Common myeloid progenitor, CD34-positive (primary cell): ENCODE results near the gene FBXO21.

Experiments
- CTCF ChIA-PET: fragments of 350-600 bp; sonication (Branson Sonifier 250); formaldehyde crosslinking; loops from one replicate; lab custom pipeline; 2021; ENCODE audit warnings: antibody characterized with exemption; lab: Charles Lee
- POLR2A ChIA-PET: fragments of 350-600 bp; sonication (Branson Sonifier 250); formaldehyde crosslinking; loops from one replicate; lab custom pipeline; 2021; ENCODE audit warnings: antibody characterized with exemption; lab: Charles Lee
- DNase-seq, 3 donors: peaks; one replicate each; pipeline versions ENCODE4 v3.0.0 to v3.0.0-alpha.2; 2013
- H3K27ac ChIP-seq, 2 experiments: 1 replicate in 1 of 2; 2 replicates in 1 of 2; pipeline ENCODE4 v1.7.0; 2013; ENCODE audit warnings: inconsistent platforms in 2 of 2, low read length in 2 of 2, mild to moderate bottlenecking in 2 of 2, low read depth in 1 of 2, moderate library complexity in 1 of 2; ENCODE audit not compliant: severe bottlenecking in 2 of 2, insufficient read depth in 1 of 2, poor library complexity in 1 of 2
- H3K27me3 ChIP-seq, 5 experiments: replicated peaks in 2 of 5; 1 replicate in 3 of 5; 2 replicates in 2 of 5; pipeline versions ENCODE4 v1.6.1 to v1.7.0; 2013; ENCODE audit warnings: low read length in 4 of 5, mild to moderate bottlenecking in 2 of 5, moderate library complexity in 2 of 5, inconsistent platforms in 1 of 5; ENCODE audit not compliant: insufficient read depth in 5 of 5, control insufficient read depth in 4 of 5
- H3K36me3 ChIP-seq, 4 experiments: 1 replicate in 2 of 4; 2 replicates in 2 of 4; pipeline versions ENCODE4 v1.6.1 to v1.7.0; 2013; ENCODE audit warnings: low read length in 3 of 4, control low read depth in 1 of 4, mild to moderate bottlenecking in 1 of 4; ENCODE audit not compliant: control insufficient read depth in 4 of 4, insufficient read depth in 4 of 4
- H3K4me1 ChIP-seq, 4 experiments: 1 replicate in 3 of 4; 2 replicates in 1 of 4; pipeline versions ENCODE4 v1.6.1 to v1.7.1; 2013; ENCODE audit warnings: low read length in 3 of 4, mild to moderate bottlenecking in 3 of 4, control low read depth in 1 of 4, inconsistent platforms in 1 of 4, moderate library complexity in 1 of 4; ENCODE audit not compliant: control insufficient read depth in 4 of 4, insufficient read depth in 4 of 4; ENCODE audit errors: control extremely low read depth in 1 of 4
- H3K4me3 ChIP-seq, 7 experiments: 1 replicate in 4 of 7; 2 replicates in 3 of 7; pipeline versions ENCODE4 v1.5.1 to v1.7.0; 2013; ENCODE audit warnings: mild to moderate bottlenecking in 7 of 7, low read length in 6 of 7, moderate library complexity in 6 of 7, inconsistent platforms in 2 of 7, low read depth in 2 of 7, control low read depth in 1 of 7; ENCODE audit not compliant: insufficient read depth in 4 of 7, control insufficient read depth in 1 of 7; ENCODE audit errors: extremely low read depth in 1 of 7
- H3K9me3 ChIP-seq, 5 experiments: 1 replicate in 4 of 5; 2 replicates in 1 of 5; pipeline versions ENCODE4 v1.6.1 to v1.7.1; 2013; ENCODE audit warnings: low read length in 4 of 5, mild to moderate bottlenecking in 2 of 5, inconsistent platforms in 1 of 5, low read depth in 1 of 5, moderate library complexity in 1 of 5; ENCODE audit not compliant: control insufficient read depth in 4 of 5, insufficient read depth in 2 of 5; ENCODE audit errors: control extremely low read depth in 1 of 5
- WGBS: methylation state at CpG from one replicate; pipeline ENCODE4 v1.1.5; 2013; ENCODE audit not compliant: insufficient coverage; 5-methylcytosine and 5-hydroxymethylcytosine counted together

Gene FBXO21

DNA sequence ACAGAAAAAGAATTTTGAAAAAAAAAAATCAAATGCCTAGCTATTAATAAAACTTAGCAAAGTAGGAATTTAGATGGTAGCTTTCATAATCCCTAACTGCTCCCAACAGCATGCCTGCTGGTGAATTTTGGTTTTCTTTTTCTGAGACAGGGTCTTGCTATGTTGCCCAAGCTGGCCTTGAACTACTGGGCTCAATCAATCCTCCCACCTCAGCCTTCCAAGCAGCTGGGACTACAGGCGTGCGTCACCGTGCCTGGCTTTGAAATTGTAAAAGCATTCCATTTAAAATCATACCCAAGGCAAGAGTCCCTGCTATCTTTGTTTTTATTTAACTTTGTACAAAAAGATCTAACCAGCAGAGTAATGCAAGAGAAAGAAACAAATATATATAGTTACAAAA, 20.7 kb downstream of the FBXO21 start:
- Histone ChIP-seq H3K36me3 (peaks cover 28 to 76% (median 44%) of the 10 kb centered on the region in 4 experiments), H3K9me3 (no peaks in the 10 kb centered on the region), H3K27ac (no peak overlapping the region), H3K4me1 (peaks cover 0 to 9% (median 0%) of the 10 kb centered on the region in 4 experiments), H3K27me3 (no peaks in the 10 kb centered on the region), H3K4me3 (no peak overlapping the region)
- no peak for DNase-seq
- POLR2A ChIA-PET = no interaction called here
- no CpG with 5 or more reads among the region's 3 CpGs for WGBS
- CTCF ChIA-PET = interaction anchor here (1.3 kb wide), 1 partner anchor 143 kb away, joined by 3 read pairs; no protein-coding TSS in a partner anchor

DNA sequence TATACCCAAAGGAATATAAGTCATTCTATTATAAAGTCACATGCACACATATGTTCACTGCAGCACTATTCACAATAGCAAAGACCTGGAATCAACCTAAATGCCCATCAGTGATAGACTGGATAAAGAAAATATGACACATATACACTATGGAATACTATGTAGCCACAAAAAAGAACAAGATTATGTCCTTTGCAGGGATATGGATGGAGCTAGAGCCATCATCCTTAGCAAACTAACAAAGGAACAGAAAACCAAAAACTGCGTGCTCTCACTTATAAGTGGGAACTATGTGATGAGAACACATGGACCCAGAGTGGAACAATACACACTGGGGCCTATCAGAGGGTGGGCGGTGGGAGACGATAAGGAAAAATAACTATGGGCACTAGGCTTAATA, 21.3 kb downstream of the FBXO21 start:
- H3K9me3 ChIP-seq = no peaks in the 10 kb centered on the region
- 100% methylated on average over 1 of the region's 3 CpGs for WGBS
- H3K4me3 ChIP-seq = no peak overlapping the region
- H3K27ac ChIP-seq = no peak overlapping the region
- no peaks in the 10 kb centered on the region for H3K27me3 ChIP-seq
- DNase-seq = no peak
- ChIA-PET CTCF (interaction anchor here (1.3 kb wide), 1 partner anchor 142 kb away, joined by 3 read pairs; no protein-coding TSS in a partner anchor), POLR2A (no interaction called here)
- peaks cover 0 to 11% (median 0%) of the 10 kb centered on the region in 4 experiments for H3K4me1 ChIP-seq
- peaks cover 23 to 76% (median 38%) of the 10 kb centered on the region in 4 experiments for H3K36me3 ChIP-seq

DNA sequence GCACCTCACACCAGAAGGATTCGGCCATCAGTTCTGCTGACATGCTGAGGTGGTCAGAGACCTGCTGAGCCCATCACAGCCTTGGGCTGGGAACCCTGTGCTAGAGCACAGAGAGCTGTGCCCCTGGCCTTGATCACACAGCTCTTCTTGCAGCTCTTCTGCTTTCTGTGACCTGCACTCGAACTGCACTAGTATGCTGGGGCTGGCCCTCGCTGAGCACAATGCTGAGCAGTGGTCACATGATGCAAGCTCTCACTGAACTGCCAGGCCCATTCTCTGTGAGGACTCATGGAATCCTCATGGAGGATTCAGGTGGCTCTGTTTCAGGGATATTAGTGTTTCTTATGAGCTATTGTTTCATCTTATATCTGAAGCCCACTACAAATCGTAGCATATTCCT, 22.5 kb downstream of the FBXO21 start:
- Histone ChIP-seq H3K36me3 (peaks cover 22 to 72% (median 33%) of the 10 kb centered on the region in 4 experiments), H3K4me3 (no peak overlapping the region), H3K27me3 (no peaks in the 10 kb centered on the region), H3K9me3 (no peaks in the 10 kb centered on the region), H3K4me1 (peaks cover 0 to 11% (median 0%) of the 10 kb centered on the region in 4 experiments), H3K27ac (no peak overlapping the region)
- POLR2A ChIA-PET = no interaction called here
- DNase-seq = no peak
- WGBS = 96% methylated on average over 3 of the region's 4 CpGs
- CTCF ChIA-PET = interaction anchor here (0.9 to 1.6 kb wide), 2 partner anchors 10 to 13 kb away, joined by 5 to 8 read pairs; no protein-coding TSS in a partner anchor

DNA sequence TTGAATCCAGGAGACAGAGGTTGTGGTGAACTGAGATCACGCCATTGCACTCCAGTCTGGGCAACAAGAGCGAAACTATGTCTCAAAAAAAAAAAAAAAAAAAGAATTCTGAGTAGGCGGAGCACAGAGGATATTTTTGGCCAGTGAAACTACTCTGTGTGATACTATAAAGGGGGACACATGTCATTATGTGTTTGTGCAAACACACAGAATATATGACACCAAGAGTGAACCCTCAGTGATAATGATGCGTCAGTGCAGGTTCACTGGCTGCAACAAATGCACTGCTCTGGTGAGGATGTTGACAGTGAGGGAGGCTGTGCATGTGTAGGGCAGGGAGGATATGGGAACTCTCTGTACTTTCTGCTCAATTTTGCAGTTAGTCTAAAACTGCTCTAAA, 24.2 kb downstream of the FBXO21 start:
- WGBS = 100% methylated on average over 1 of the region's 4 CpGs
- H3K4me1 ChIP-seq = peaks cover 0 to 11% (median 0%) of the 10 kb centered on the region in 4 experiments
- H3K27me3 ChIP-seq = no peaks in the 10 kb centered on the region
- H3K4me3 ChIP-seq = no peak overlapping the region
- no peak for DNase-seq
- POLR2A ChIA-PET = no interaction called here
- H3K9me3 ChIP-seq = no peaks in the 10 kb centered on the region
- H3K36me3 ChIP-seq = peaks cover 20 to 77% (median 42%) of the 10 kb centered on the region in 4 experiments
- H3K27ac ChIP-seq = no peak overlapping the region
- CTCF ChIA-PET = no interaction called here

DNA sequence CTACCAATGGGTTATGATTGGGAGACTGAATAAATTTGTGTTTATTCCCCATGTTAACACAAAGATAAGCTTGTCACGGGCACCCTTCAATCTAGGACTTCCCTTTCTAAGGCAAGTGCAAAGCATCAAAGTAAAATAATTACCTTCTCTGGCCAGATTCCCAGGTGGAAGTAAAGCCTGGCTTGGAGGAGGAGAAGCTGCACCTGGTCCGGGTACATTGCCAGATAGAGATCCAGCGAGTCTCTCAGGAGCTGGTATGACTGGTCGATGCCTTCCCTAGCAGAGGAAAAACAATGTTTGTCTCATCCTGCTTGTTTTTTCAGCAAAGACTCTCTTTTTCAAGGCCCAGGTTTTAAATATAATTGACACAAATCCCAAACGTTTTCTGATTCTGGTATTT, 24.9 kb downstream of the FBXO21 start:
- CTCF ChIA-PET = interaction anchor here (1.0 to 1.5 kb wide), 3 partner anchors 10 to 139 kb away, joined by 4 to 6 read pairs (median 4); no protein-coding TSS in a partner anchor
- Histone ChIP-seq H3K27me3 (no peaks in the 10 kb centered on the region), H3K27ac (no peak overlapping the region), H3K9me3 (no peaks in the 10 kb centered on the region), H3K4me1 (peaks cover 0 to 11% (median 0%) of the 10 kb centered on the region in 4 experiments), H3K4me3 (no peak overlapping the region), H3K36me3 (peaks cover 21 to 77% (median 46%) of the 10 kb centered on the region in 4 experiments)
- POLR2A ChIA-PET = no interaction called here
- 93% methylated on average over 4 of the region's 5 CpGs for WGBS
- no peak for DNase-seq

DNA sequence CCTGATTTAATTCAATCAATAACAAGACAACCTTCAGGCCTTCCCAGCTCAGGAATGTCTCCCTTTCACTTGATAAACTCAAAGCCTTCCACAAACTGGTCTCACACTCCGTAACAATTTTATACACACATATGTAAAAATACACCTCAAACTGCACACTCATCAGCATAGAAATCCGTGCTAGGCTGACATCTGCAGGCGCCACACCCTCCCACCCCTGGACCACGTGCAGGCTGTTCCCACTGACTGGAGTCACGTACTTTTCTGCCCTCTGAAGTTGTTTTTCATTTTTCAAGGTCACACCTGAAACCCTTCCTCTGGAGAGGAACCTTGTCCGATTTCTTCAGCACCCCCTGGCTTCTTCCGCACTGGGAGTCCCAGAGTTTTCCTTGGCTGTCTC, 27.6 kb downstream of the FBXO21 start:
- peaks cover 27 to 87% (median 61%) of the 10 kb centered on the region in 4 experiments for H3K36me3 ChIP-seq
- no peak for DNase-seq
- H3K9me3 ChIP-seq = no peaks in the 10 kb centered on the region
- CTCF ChIA-PET = no interaction called here
- H3K27ac ChIP-seq = no peak overlapping the region
- POLR2A ChIA-PET = no interaction called here
- WGBS = 81% methylated on average over 7 of the region's 7 CpGs
- peaks cover 0 to 11% (median 0%) of the 10 kb centered on the region in 4 experiments for H3K4me1 ChIP-seq
- no peaks in the 10 kb centered on the region for H3K27me3 ChIP-seq
- no peak overlapping the region for H3K4me3 ChIP-seq

DNA sequence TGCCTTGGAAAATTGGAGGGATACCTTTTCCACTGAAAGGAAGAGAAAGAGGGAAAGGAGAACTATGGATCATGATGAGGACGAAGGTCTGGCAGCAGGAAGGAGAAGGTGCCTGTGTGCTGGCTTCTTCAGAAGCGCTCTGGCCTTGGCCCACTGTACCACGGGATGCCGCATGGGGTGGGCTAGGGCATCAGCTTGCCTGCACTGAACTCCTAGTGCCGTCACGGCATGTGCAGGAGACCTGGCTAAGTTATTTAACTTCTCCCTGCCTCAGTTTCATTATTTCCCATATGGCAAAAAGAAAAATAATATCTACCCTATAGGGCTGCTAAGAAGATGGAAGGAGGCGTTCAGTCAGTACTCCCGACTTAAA, 28.1 kb downstream of the FBXO21 start:
- no peak overlapping the region for H3K4me3 ChIP-seq
- peaks cover 28 to 88% (median 63%) of the 10 kb centered on the region in 4 experiments for H3K36me3 ChIP-seq
- ChIA-PET CTCF (no interaction called here), POLR2A (no interaction called here)
- DNase-seq = no peak
- peaks cover 0 to 11% (median 0%) of the 10 kb centered on the region in 4 experiments for H3K4me1 ChIP-seq
- 99% methylated on average over 6 of the region's 8 CpGs for WGBS
- no peak overlapping the region for H3K27ac ChIP-seq
- no peaks in the 10 kb centered on the region for H3K9me3 ChIP-seq
- no peaks in the 10 kb centered on the region for H3K27me3 ChIP-seq
